NOMO-1 treated with DMSO at 0.1 percent for 48 hours (cell line): ENCODE data around the gene ITGA3.

Source experiments
- DNase-seq: peaks from one replicate; lab custom pipeline; 2025; ENCODE audit not compliant: unreplicated experiment; lab: John Stamatoyannopoulos, UW

Gene ITGA3

GRCh38 chr17:50123649-50124349 lies 67.9 kb downstream of the ITGA3 start:
- DNase-seq, result no peak

DNA sequence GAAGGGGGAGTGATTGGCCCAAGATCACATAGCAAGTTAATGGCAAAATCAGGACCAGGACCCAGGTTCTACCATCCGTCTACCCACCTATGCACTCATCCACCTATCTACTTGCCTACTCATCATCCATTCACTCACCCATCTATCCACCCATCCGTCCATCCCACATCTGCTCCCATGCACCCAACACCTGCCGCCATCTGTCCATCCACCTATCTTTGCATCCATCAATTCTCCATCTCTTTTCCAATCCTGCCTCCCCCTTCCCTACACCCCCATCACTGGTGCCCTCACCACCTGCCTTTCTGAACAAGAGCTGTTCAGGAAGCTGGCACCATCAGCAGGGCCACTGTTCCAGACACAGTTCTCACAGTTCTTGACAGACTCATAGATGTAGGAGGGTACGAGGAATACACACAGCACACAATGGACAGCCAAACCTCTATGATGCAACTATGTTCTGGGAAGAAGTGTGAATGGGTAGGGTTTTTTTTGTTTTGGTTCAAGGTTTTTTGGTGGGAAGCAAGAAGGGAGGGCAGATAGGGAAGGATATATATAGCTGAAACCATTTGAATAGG lies 69.6 kb downstream of the ITGA3 start:
- no peak for DNase-seq

GRCh38 chr17:50127697-50128361 lies 71.9 kb downstream of the ITGA3 start:
- peak; percentile 43 for DNase-seq

- no peak for DNase-seq
These were observed 72.8 kb downstream of the ITGA3 start for GRCh38 chr17:50128441-50129352.

DNA sequence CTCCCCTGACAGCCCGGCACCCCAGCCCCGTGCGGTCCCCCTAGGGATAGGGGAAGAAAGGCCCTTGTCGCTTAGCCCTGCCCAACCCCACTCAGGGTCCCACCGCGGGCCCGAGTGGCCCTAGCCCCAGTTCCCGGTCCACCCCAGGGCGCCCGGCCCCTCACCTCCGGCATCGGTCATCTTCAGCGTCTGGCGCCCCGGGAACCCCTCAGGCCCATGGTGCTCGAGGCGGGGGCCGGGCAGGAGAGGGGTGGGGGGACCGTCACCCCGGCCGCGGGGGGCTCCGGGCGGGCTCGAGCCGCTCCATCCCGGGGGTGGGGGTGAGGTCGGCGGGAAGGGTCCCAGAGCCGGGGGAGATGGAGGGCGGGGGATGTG lies 73.4 kb downstream of the ITGA3 start:
- no peak for DNase-seq

GRCh38 chr17:50129728-50130558 lies 74.0 kb downstream of the ITGA3 start, which contains the start of gene SAMD14:
SAMD14 (minus strand) TSS chr17:50130160; CDS start chr17:50124959, 5,201 bp downstream.
- DNase-seq, result no peak

DNA sequence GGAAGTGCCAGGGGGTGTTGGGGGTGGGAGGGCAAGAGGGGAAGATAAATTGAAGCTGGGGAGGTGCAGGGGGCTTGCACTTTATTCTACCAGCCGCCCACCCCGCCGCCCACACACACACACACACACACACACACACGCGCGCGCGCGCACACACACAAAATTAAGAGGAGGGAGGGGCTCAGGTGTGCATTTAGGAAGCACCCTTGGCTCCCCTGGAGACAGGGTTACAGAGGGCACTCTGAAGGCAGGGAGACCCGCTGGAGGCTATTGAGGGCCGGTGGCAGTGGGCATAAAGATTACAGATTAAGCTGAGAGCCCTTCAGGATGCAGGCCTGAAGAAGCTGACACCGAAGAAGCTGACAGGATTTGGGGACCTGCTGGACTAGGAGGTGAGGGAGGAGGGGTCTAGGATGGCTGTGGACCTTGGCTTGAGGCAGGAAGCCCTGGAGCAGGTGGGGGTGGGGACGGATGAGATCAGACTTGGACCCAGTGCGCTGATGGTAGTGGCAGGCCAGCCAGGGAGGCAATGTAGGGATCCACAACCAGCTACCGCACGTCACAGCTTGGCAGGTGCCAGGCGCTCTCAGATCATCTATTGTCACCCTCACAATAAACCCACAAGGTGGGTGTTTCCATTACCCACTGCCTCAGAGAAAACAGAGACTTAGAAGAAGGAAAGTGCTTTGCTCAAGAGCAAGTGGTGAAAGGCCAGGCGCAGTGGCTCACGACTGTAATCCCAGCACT lies 74.8 kb downstream of the ITGA3 start:
- DNase-seq, result no peak

GRCh38 chr17:50132104-50132794 lies 76.3 kb downstream of the ITGA3 start:
- DNase-seq, result no peak

DNA sequence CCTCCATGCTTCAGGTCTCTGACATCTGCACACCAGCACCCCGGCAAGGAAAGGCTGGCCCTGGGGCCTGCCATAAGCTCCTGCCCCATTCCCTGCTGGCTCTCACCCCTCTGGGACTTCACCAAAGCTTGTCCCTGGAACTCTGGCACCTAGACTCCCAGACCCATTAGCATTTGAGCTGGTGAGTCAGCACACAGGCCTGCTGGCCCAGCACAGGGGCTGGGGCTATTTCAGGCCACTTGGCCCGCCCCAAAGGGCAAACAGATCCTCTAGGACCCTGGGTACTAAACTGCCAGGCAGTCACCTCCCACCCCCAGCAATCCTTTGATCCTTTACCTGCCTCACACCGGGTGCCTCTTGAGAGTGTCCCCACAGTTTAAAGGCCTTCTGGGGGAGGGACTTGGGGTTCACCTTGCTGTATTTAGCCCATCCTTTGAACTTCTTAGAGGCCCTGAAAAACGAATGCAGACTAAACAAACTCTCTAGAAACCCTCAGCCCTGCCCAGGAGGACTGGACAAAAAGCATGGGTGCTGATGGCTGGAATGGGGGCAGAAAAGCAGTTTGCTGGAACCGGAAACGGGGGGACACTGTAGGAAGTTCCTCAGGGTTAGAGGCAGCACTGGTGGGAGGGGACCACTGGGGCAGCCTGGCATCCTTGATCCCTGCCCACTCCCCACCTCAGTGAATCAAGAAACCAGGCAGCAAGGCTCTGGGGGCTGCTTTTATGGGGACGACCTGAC lies 77.3 kb downstream of the ITGA3 start:
- no peak for DNase-seq

DNA sequence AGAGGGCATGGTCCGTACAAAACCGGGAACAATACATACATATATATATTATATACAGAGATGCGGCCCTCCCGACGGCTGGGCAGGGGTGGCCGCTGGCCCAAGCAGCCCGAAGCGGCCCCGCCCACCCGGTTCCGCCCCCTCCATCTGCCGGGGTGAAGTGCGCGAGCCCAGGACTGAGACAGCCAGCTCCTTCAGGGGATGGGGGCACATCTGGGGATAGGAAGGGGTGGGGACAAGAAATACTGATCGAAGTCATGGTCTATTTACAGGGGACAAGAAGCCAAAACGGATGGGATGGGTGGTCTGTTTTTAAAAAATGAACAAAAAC lies 77.8 kb downstream of the ITGA3 start:
- DNase-seq, result no peak

DNA sequence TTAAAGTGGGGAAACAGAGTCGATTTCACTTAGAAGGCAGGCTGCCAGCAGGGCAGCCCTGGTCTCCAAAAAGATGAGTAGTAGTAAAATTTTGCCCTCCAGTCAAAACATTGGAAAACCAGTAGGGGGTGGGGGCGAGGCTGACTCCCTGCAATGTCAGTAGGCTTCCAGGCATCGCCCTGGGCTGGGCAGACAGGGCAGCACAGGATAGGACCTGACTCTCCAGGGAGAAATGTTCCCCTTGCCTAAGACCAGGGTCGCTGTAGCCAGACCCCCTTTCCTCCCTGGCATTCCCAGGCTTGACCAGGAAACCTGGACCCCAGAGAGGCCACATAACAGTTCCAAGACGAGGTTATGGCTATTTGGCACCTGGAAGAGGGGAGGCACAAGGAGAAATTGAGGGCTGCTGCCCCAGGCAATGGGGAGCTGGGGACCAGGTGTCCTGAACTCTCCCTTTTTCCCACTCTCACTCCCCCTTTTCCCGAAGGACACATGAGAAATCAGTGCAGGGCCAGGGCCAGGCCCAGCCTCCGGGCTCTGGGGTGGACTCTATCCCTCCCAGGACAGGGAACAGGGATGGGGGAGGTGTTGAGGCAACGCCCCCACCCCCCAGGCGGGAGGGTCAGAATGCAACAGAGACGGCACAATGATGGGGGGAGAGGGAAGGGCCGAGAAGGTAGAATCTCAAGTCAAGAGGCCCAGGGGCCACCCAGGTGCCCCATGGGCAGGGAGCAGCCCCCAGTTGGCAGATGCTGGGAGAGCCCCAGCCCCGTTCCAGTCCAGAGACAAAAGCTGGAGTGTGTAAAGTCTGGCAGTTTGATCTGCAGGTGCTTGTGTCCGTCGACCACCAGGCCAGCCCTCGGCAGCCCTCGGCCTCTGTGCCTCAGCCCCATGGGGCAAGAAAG lies 78.5 kb downstream of the ITGA3 start:
- DNase-seq, result no peak

GRCh38 chr17:50135316-50136095 lies 79.6 kb downstream of the ITGA3 start:
- DNase-seq, result no peak

GRCh38 chr17:50136096-50136687 lies 80.3 kb downstream of the ITGA3 start:
- no peak for DNase-seq

- no peak for DNase-seq
These were observed 81.1 kb downstream of the ITGA3 start for GRCh38 chr17:50137042-50137441.

DNA sequence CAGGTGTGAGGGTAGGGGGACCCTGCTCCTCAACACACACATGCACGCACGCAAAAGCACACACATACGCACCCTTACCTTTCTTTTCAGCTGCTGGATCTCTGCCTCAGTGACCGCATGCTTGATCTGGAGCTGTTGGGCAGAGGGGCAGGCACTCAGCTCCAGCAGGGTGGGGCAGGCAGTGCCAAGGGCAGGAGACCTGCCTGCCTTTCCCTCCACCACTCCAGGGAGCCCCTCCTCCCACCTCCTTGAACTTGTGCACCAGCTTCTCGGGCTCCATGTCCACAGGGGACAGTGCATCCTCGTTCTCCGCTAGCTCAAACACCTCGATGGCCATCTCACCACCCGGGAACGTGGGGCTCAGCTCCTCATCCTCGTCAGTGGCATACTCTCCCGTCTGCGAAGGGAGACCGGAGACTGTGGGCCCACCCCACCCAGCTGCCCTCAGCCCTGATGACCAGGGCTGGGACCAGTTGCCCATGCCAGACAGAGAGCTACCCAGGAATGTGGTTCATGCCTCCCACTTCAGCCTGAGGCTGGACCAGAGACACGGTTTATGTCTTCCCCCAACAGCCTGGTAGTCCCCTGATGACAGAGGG lies 83.4 kb downstream of the ITGA3 start:
- no peak for DNase-seq
